GM04503 (cell line): ENCODE measurements around the gene IL20RA.
"Not testable (repeated sequence)": the region's sequence is repeated elsewhere in the genome, so short reads cannot be mapped to it uniquely, and the experiment has no call there.

Experiments used
- DNase-seq: peaks from one replicate; pipeline ENCODE4 v3.0.0-alpha.2; 2012; ENCODE audit warnings: low read depth

The IL20RA gene

GRCh38 chr6:137044366-137045221, at the start of gene IL20RA:
Gene IL20RA (minus strand): TSS chr6:137044965. CDS start chr6:137044728, 237 bp downstream.
- DNase-seq = no peak

GRCh38 chr6:137093183-137094069, 48.7 kb upstream of the IL20RA start:
- DNase-seq = no peak

GRCh38 chr6:137092018-137092417, 47.3 kb upstream of the IL20RA start:
- DNase-seq = no peak

GRCh38 chr6:137089305-137089704, 44.5 kb upstream of the IL20RA start:
- DNase-seq = no peak

GRCh38 chr6:137087902-137088301, 43.1 kb upstream of the IL20RA start:
- no peak for DNase-seq

GRCh38 chr6:137086031-137086430, 41.3 kb upstream of the IL20RA start:
- no peak for DNase-seq

- DNase-seq = no peak
These were observed 40.3 kb upstream of the IL20RA start for GRCh38 chr6:137084865-137085617.

- no peak for DNase-seq
These were observed 39.3 kb upstream of the IL20RA start for GRCh38 chr6:137084090-137084489.

GRCh38 chr6:137081997-137082396, 37.2 kb upstream of the IL20RA start:
- DNase-seq = no peak

GRCh38 chr6:137080711-137081110, 35.9 kb upstream of the IL20RA start:
- no peak for DNase-seq

- DNase-seq = peak; percentile 11
These were observed 31.7 kb upstream of the IL20RA start for GRCh38 chr6:137076277-137077068.

- DNase-seq = not testable (repeated sequence)
These were observed 31.0 kb upstream of the IL20RA start for GRCh38 chr6:137075790-137076189.

GRCh38 chr6:137070303-137070702, 25.5 kb upstream of the IL20RA start:
- DNase-seq = no peak

GRCh38 chr6:137067399-137067798, 22.6 kb upstream of the IL20RA start:
- DNase-seq = no peak

- DNase-seq = no peak
These were observed 13.3 kb upstream of the IL20RA start for GRCh38 chr6:137058037-137058436.

GRCh38 chr6:137056121-137056880, 11.5 kb upstream of the IL20RA start:
- DNase-seq = no peak

GRCh38 chr6:137051790-137052472, 7.2 kb upstream of the IL20RA start:
- no peak for DNase-seq

- DNase-seq = no peak
These were observed 4.3 kb upstream of the IL20RA start for GRCh38 chr6:137049095-137049494.

GRCh38 chr6:137046871-137047412, 2.2 kb upstream of the IL20RA start:
- no peak for DNase-seq
